A549 (cell line): ENCODE results near the gene CDK17. TPM values are rescaled to one million over a fixed set of nuclear protein-coding genes. Genes with fewer than 3 reads are reported as not detected.
"Not testable (repeated sequence)": the region's sequence is repeated elsewhere in the genome, so short reads cannot be mapped to it uniquely, and the experiment has no call there.

Experiments
- ATAC-seq, 2 experiments: fragments of 200-7000 bp in 1 of 2; fragments of >200 bp in 1 of 2; cut with Nextera tagmentation in 1 of 2; cut with Tn5 transposase in 1 of 2; 3 replicates each; pipeline versions ENCODE4 v1.8.0 to v1.9.1; 2018 to 2020; ENCODE audit warnings: mild to moderate bottlenecking in 1 of 2, moderate library complexity in 1 of 2
- CTCF ChIA-PET: fragments of 300-600 bp; sonication (Branson Sonifier 250); formaldehyde crosslinking; extraction: SDS; loops from one replicate; lab custom pipeline; 2021; ENCODE audit warnings: antibody characterized with exemption, inconsistent platforms; lab: Yijun Ruan, JAX
- POLR2A ChIA-PET: fragments of 350-600 bp; formaldehyde crosslinking; extraction: SDS; loops from one replicate; lab custom pipeline; 2021; ENCODE audit warnings: antibody characterized with exemption, inconsistent platforms; lab: Yijun Ruan, JAX
- DNase-seq, 2 experiments: peaks; one replicate each; pipeline versions ENCODE4 v3.0.0 to v3.0.0-alpha.2; 2011 to 2016; ENCODE audit warnings: low read depth in 1 of 2, low spot score in 1 of 2
- FAIRE-seq: peaks from 2 replicates; lab custom pipeline; 2011; peaks lifted over from hg19 to GRCh38; lab: Jason Lieb, UNC
- H3K27ac ChIP-seq, 2 experiments: fragments of >200 bp; sonication (Bioruptor Twin); formaldehyde crosslinking; 3 replicates each; pipeline ENCODE4 v1.5.1; 2016 to 2017
- H3K4me1 ChIP-seq: fragments of >200 bp; sonication (Bioruptor Twin); formaldehyde crosslinking; 3 replicates; pipeline ENCODE4 v1.6.1; 2016
- H3K4me2 ChIP-seq: fragments of >200 bp; sonication (Bioruptor Twin); formaldehyde crosslinking; 3 replicates; pipeline ENCODE4 v1.6.1; 2016
- H3K4me3 ChIP-seq: fragments of >200 bp; sonication (Bioruptor Twin); formaldehyde crosslinking; 3 replicates; pipeline ENCODE4 v1.5.1; 2016
- H3K9me3 ChIP-seq: fragments of >200 bp; sonication (Bioruptor Twin); formaldehyde crosslinking; 3 replicates; pipeline ENCODE4 v1.6.1; 2016
- BHLHE40 ChIP-seq: IDR thresholded peaks from 2 replicates; pipeline ENCODE4 v1.6.1; 2012; ENCODE audit warnings: low read depth, low read length, inconsistent platforms
- CEBPB ChIP-seq, 2 experiments: fragments of >200 bp in 1 of 2; sonication (Bioruptor Twin) in 1 of 2; formaldehyde crosslinking in 1 of 2; IDR thresholded peaks; 2 replicates each; pipeline ENCODE4 v1.6.1; 2012 to 2016
- EHF ChIP-seq: fragments of 250-450 bp; sonication (Bioruptor Pico); IDR thresholded peaks from 2 replicates; pipeline ENCODE4 v1.5.0; 2020; ENCODE audit warnings: mild to moderate bottlenecking
- EHMT2 ChIP-seq: fragments of 200-600 bp; sonication (generic); IDR thresholded peaks from 2 replicates; pipeline ENCODE4 v1.6.1; 2016; ENCODE audit warnings: antibody characterized with exemption, low read depth, mild to moderate bottlenecking, moderate library complexity
- EP300 ChIP-seq, 2 experiments: fragments of >200 bp; sonication (Bioruptor Twin); formaldehyde crosslinking; IDR thresholded peaks; 2 replicates in 1 of 2; 3 replicates in 1 of 2; pipeline ENCODE4 v1.6.1; 2016 to 2017
- FOSL2 ChIP-seq, 2 experiments: fragments of 450-650 bp in 1 of 2; fragments of >200 bp in 1 of 2; sonication (Bioruptor Twin) in 1 of 2; formaldehyde crosslinking; IDR thresholded peaks; 2 replicates each; pipeline versions ENCODE4 v1.5.0 to v1.6.1; 2016 to 2020; ENCODE audit warnings: mild to moderate bottlenecking in 1 of 2, moderate library complexity in 1 of 2
- FOXS1 ChIP-seq: fragments of 250-450 bp; sonication (Bioruptor Pico); IDR thresholded peaks from 2 replicates; pipeline ENCODE4 v1.5.0; 2020; ENCODE audit warnings: mild to moderate bottlenecking, moderate library complexity
- HEYL ChIP-seq: fragments of 250-450 bp; sonication (Bioruptor Pico); IDR thresholded peaks from 2 replicates; pipeline ENCODE4 v1.8.0; 2021; ENCODE audit warnings: mild to moderate bottlenecking, moderate library complexity
- JUN ChIP-seq, 2 experiments: fragments of >200 bp; sonication (Bioruptor Twin); formaldehyde crosslinking; IDR thresholded peaks; 2 replicates in 1 of 2; 3 replicates in 1 of 2; pipeline ENCODE4 v1.6.1; 2016 to 2017
- NFE2L2 ChIP-seq: fragments of 150-350 bp; conservative IDR thresholded peaks from 2 replicates; pipeline ENCODE4 v1.6.1; 2014; ENCODE audit warnings: low read length
- NPAS2 ChIP-seq: fragments of 250-450 bp; sonication (Bioruptor Pico); IDR thresholded peaks from 2 replicates; pipeline ENCODE4 v1.8.0; 2022; ENCODE audit warnings: mild to moderate bottlenecking, moderate library complexity, borderline replicate concordance
- PHF8 ChIP-seq: fragments of 200-600 bp; sonication (generic); IDR thresholded peaks from 2 replicates; pipeline ENCODE4 v1.6.1; 2016; ENCODE audit warnings: low read depth, mild to moderate bottlenecking, antibody characterized with exemption, moderate library complexity, borderline replicate concordance
- POLR2AphosphoS2 ChIP-seq: conservative IDR thresholded peaks from 2 replicates; pipeline ENCODE4 v1.6.1; 2012; ENCODE audit warnings: low read length, improper control_type of control experiment, inconsistent platforms
- RCOR1 ChIP-seq: fragments of 150-350 bp; IDR thresholded peaks from 2 replicates; pipeline ENCODE4 v1.6.1; 2014; ENCODE audit warnings: antibody characterized with exemption, low read length, low read depth
- SMC3 ChIP-seq: fragments of >200 bp; sonication (Bioruptor Twin); formaldehyde crosslinking; IDR thresholded peaks from 3 replicates; pipeline ENCODE4 v1.6.1; 2018; ENCODE audit warnings: inconsistent platforms
- SREBF2 ChIP-seq: fragments of 450-650 bp; IDR thresholded peaks from 2 replicates; pipeline ENCODE4 v1.6.1; 2014; ENCODE audit warnings: mild to moderate bottlenecking, moderate library complexity
- ZSCAN20 ChIP-seq: fragments of 250-450 bp; sonication (Bioruptor Pico); IDR thresholded peaks from 2 replicates; pipeline ENCODE4 v1.8.0; 2022; ENCODE audit warnings: mild to moderate bottlenecking, moderate library complexity
- WGBS: methylation state at CpG from one replicate; pipeline ENCODE4 v1.1.6; 2017; ENCODE audit errors: missing lambda C conversion rate; 5-methylcytosine and 5-hydroxymethylcytosine counted together
- polyA plus RNA-seq, 4 experiments: library from polyadenylated mRNA; depleted of rRNA in 3 of 4; stranded (reverse); fragments of >200 nt; fragmentation: RNase III in 1 of 4; extraction: RNeasy Plus Mini Kit Qiagen cat#74134 plus additional on column Dnase treatment in 1 of 4; gene quantifications; 2 replicates in 3 of 4; 3 replicates in 1 of 4; pipeline ENCODE4 v1.2.3, GENCODE V29; 2011 to 2017
- TF ChIP-seq, protein P1 (sequence below): IDR thresholded peaks from 2 replicates; pipeline ENCODE4 v1.6.1; 2012
- TF ChIP-seq, protein P2 (sequence below): fragments of >200 bp; sonication (Bioruptor Twin); formaldehyde crosslinking; IDR thresholded peaks from 3 replicates; pipeline ENCODE4 v1.6.1; 2016
- TF ChIP-seq, protein P3 (sequence below): IDR thresholded peaks from 2 replicates; pipeline ENCODE4 v1.6.1; 2012; ENCODE audit warnings: low read depth, borderline replicate concordance
- TF ChIP-seq, protein P4 (sequence below): IDR thresholded peaks from 2 replicates; pipeline ENCODE4 v1.6.1; 2012

The CDK17 gene
- polyA plus RNA-seq, 2 of the 4 experiments (the other 2 are of a cell fraction), result 11.4 to 43.5 TPM

DNA sequence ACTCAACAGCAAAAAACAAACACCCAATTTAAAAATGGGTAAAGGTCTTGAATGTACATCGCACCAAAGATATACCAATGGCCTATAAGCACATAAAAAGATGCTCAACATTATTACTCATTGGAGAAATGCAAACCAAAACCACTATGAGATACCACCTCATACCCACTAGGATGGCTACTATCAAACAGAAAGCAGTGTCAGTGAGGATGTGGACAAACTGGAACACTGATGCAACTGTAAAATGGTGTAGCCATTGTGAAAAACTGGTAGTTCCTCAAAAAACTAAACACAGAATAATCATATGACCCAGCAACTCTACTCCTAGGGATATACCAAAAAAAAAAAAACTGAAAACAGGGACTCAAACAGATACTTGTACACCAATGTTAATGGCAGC is 49.3 kb downstream of the CDK17 start (continued):
- TF ChIP-seq, protein P1, sequence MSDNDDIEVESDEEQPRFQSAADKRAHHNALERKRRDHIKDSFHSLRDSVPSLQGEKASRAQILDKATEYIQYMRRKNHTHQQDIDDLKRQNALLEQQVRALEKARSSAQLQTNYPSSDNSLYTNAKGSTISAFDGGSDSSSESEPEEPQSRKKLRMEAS, result no peak
- no peak for TF ChIP-seq RCOR1
- no peak for TF ChIP-seq PHF8
- TF ChIP-seq NPAS2 (CRISPR knock-in tag), result no peak

DNA sequence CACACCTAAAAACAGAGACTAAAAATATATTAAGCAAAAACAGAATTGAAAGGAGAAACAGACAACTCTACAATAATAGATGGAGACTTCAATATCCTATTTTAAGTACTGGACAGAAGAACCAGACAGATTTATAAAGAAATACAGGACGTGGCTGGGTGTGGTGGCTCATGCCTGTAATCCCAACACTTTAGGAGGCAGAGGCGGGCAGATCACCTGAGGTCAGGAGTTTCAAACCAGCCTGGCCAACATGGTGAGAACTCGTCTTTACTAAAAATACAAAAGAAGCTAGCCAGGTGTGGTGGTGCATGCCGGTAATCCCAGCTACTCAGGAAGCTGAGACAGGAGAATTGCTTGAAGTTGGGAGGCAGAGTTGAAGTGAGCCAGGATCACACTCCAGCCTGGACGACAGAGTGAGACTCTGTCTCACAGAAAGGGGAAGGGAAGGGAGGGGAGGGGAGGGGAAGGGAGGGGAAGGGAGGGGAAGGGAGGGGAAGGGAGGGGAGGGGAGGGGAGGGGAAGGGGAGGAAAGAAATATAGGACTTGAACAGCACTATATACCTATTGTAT is 53.0 kb downstream of the CDK17 start:
- no peak for DNase-seq
- TF ChIP-seq HEYL (CRISPR knock-in tag), result no peak
- TF ChIP-seq NFE2L2, result no peak
- no peak for TF ChIP-seq FOXS1 (CRISPR knock-in tag)
- TF ChIP-seq, protein P2, sequence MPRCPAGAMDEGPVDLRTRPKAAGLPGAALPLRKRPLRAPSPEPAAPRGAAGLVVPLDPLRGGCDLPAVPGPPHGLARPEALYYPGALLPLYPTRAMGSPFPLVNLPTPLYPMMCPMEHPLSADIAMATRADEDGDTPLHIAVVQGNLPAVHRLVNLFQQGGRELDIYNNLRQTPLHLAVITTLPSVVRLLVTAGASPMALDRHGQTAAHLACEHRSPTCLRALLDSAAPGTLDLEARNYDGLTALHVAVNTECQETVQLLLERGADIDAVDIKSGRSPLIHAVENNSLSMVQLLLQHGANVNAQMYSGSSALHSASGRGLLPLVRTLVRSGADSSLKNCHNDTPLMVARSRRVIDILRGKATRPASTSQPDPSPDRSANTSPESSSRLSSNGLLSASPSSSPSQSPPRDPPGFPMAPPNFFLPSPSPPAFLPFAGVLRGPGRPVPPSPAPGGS, result no peak
- TF ChIP-seq, protein P3, sequence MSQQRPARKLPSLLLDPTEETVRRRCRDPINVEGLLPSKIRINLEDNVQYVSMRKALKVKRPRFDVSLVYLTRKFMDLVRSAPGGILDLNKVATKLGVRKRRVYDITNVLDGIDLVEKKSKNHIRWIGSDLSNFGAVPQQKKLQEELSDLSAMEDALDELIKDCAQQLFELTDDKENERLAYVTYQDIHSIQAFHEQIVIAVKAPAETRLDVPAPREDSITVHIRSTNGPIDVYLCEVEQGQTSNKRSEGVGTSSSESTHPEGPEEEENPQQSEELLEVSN, result no peak
- TF ChIP-seq EP300 (IDR thresholded peaks at IDR 0.05), result no peak
- no peak for TF ChIP-seq ZSCAN20 (CRISPR knock-in tag)
- no peak for TF ChIP-seq SREBF2
- TF ChIP-seq RCOR1, result no peak
- no peak for TF ChIP-seq CEBPB (IDR thresholded peaks at IDR 0.05)
- no peak for TF ChIP-seq EHF (CRISPR knock-in tag)
- no peak for TF ChIP-seq JUN (IDR thresholded peaks at IDR 0.05)
- no peak for TF ChIP-seq POLR2AphosphoS2
- Histone ChIP-seq H3K4me2 (no peak overlapping the region), H3K4me1 (0 out of 3 replicates have a peak, but pooled peaks cover 3% of the 10 kb centered on the region), H3K9me3 (peaks cover 12% of the 10 kb centered on the region), H3K4me3 (no peak overlapping the region), H3K27ac (no peak overlapping the region)
- POLR2A ChIA-PET, result no interaction called here
- no peak for FAIRE-seq
- whole genome bisulfite sequencing, result 89% methylated on average over 5 of the region's 5 CpGs
- ATAC-seq, result no peak
- CTCF ChIA-PET, result interaction anchor here (0.6 to 0.9 kb wide), 3 partner anchors 20 to 146 kb away, joined by 3 to 4 read pairs (median 4); no protein-coding TSS in a partner anchor

DNA sequence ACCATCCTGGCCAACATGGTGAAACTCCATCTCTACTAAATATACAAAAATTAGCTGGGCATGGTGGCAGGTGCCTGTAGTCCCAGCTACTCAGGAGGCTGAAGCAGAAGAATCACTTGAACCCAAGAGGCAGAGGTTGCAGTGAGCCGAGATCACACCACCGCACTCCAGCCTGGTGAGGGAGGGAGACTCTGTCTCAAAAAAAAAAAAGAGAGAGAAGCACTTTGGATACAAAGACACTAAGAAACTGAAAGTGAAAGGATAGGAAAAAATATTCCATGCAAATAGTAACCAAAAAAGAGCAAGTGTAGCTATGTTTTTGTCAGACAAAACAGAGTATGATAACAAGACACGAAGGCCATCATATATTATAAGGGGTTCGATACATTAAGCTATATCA is 53.5 kb downstream of the CDK17 start:
- WGBS, result 97% methylated on average over 4 of the region's 4 CpGs
- POLR2A ChIA-PET, H3K27ac ChIP-seq, H3K4me2 ChIP-seq, H3K4me1 ChIP-seq, H3K4me3 ChIP-seq, DNase-seq, FAIRE-seq, ATAC-seq: not testable (repeated sequence)
- CTCF ChIA-PET, result interaction anchor here (0.6 kb wide), 3 partner anchors 140 to 170 kb away, joined by 3 to 4 read pairs (median 3); no protein-coding TSS in a partner anchor
- H3K9me3 ChIP-seq, result peaks cover 12% of the 10 kb centered on the region

DNA sequence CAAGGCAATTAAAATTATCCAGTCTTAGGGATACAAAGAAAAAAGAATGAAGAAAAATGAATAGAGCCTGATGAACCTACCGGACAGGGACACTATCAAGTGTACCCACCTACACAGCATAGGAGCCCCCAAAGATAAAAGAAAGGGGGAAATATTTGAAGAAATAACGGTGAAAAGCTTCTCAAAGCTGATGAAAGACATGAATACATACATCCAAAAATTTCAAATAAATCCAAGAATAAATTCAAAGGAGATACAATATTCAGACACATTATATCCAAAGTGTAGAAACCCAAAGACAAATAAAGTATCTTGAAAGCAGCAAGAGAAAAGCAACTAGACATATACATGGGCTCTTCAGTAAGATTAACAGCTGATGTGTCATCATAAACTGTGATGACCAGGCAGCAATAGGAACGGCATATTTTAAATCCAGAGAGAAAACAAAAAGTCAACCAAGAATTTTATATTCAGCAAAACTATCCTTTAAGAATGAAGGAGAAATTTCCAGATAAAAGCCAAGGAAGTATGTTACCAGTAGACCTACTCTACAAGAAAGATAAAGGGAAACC is 56.0 kb downstream of the CDK17 start:
- TF ChIP-seq EHMT2 (no peak), BHLHE40 (no peak), CEBPB (IDR thresholded peaks at IDR 0.05) (no peak), FOSL2 (IDR thresholded peaks at IDR 0.05) (no peak), FOSL2 (CRISPR knock-in tag; IDR thresholded peaks at IDR 0.05) (no peak), SMC3 (no peak)
- TF ChIP-seq, protein P4, sequence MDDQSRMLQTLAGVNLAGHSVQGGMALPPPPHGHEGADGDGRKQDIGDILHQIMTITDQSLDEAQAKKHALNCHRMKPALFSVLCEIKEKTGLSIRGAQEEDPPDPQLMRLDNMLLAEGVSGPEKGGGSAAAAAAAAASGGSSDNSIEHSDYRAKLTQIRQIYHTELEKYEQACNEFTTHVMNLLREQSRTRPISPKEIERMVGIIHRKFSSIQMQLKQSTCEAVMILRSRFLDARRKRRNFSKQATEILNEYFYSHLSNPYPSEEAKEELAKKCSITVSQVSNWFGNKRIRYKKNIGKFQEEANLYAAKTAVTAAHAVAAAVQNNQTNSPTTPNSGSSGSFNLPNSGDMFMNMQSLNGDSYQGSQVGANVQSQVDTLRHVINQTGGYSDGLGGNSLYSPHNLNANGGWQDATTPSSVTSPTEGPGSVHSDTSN, result no peak
- Histone ChIP-seq H3K4me2 (no peak overlapping the region), H3K27ac (no peak overlapping the region), H3K4me1 (0 out of 3 replicates have a peak, but pooled peaks cover 3% of the 10 kb centered on the region), H3K9me3 (peaks cover 12% of the 10 kb centered on the region), H3K4me3 (no peak overlapping the region)
- DNase-seq (no peak), FAIRE-seq (no peak), ATAC-seq (no peak)
- POLR2A ChIA-PET, result no interaction called here
- CTCF ChIA-PET, result interaction anchor here (1.0 kb wide), 1 partner anchor 32 kb away, joined by 3 read pairs; no protein-coding TSS in a partner anchor
- 91% methylated on average over 3 of the region's 3 CpGs for WGBS
